Measurements from ENCODE around the gene PLK5.

- no peak for TF ChIP-seq CTCF (conservative IDR thresholded peaks at IDR 0.05 in 1 of 2, IDR thresholded peaks at IDR 0.05 in 1 of 2; ENCODE audit: low read depth in 1 of 2, low read length in 2 of 2)
- no peak for TF ChIP-seq EZH2 (IDR thresholded peaks at IDR 0.05; ENCODE audit: low read length, missing control alignments)
Observed at GRCh38 chr19:1489463-1490310, 34.2 kb upstream of the PLK5 start.
